ENCODE data around the gene KIRREL1.

DNA sequence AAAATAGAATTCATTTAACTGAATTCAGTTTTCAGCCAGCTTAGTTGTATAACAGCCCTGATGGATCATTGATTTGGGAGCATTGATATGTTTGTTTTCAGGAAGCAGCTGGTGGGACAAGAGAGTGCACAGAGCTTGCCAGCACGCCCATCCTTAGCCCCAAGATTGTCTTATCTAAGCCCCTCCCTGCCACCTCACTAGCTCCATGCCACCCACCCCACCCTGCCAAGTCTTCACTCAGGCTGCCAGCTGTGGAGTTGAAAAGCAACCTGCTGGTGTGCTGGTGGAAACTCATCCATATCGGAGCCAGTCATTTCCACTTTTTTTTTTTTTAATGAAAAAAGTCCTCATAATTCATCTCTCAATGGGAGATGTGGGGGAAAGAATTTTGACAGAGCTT is 11.8 kb downstream of the KIRREL1 start:
- TF ChIP-seq, protein P1, sequence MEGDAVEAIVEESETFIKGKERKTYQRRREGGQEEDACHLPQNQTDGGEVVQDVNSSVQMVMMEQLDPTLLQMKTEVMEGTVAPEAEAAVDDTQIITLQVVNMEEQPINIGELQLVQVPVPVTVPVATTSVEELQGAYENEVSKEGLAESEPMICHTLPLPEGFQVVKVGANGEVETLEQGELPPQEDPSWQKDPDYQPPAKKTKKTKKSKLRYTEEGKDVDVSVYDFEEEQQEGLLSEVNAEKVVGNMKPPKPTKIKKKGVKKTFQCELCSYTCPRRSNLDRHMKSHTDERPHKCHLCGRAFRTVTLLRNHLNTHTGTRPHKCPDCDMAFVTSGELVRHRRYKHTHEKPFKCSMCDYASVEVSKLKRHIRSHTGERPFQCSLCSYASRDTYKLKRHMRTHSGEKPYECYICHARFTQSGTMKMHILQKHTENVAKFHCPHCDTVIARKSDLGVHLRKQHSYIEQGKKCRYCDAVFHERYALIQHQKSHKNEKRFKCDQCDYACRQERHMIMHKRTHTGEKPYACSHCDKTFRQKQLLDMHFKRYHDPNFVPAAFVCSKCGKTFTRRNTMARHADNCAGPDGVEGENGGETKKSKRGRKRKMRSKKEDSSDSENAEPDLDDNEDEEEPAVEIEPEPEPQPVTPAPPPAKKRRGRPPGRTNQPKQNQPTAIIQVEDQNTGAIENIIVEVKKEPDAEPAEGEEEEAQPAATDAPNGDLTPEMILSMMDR (conservative IDR thresholded peaks at IDR 0.05 in 1 of 2, IDR thresholded peaks at IDR 0.05 in 1 of 2; ENCODE audit: extremely low read depth in 1 of 2, insufficient read depth in 1 of 2, low read depth in 1 of 2, low read length in 2 of 2), result no peak
- no peak for TF ChIP-seq EZH2 (IDR thresholded peaks at IDR 0.05; ENCODE audit: borderline replicate concordance, low read length)

Measured in mammary epithelial cell (primary cell).